ENCODE data around the gene TSR2. TPM values are rescaled to one million over a fixed set of nuclear protein-coding genes. Genes with fewer than 3 reads are reported as not detected.

TSR2 gene
- total RNA-seq, 1 experiment from 2014 or later: 27.9 TPM

- Histone ChIP-seq H3K27ac (ENCODE audit: low read depth, low read length) (no peak overlapping the region), H3K4me1 (ENCODE audit: control insufficient read depth in 1 of 2, insufficient read depth in 2 of 2, low read length in 2 of 2) (no peaks in the 10 kb centered on the region), H3K4me3 (replicated peaks in 1 of 2; ENCODE audit: low read depth in 1 of 2, low read length in 2 of 2) (no peak overlapping the region), H3K9me2 (ENCODE audit: insufficient read depth) (no peaks in the 10 kb centered on the region), H3K9me3 (ENCODE audit: control insufficient read depth in 1 of 2, insufficient read depth in 1 of 2, low read depth in 1 of 2, low read length in 2 of 2) (no peaks in the 10 kb centered on the region), H3K4me2 (ENCODE audit: low read length) (no peak overlapping the region), H3K79me2 (ENCODE audit: insufficient read depth, low read length) (no peaks in the 10 kb centered on the region), H3K36me3 (ENCODE audit: control insufficient read depth in 1 of 2, insufficient read depth in 2 of 2, low read length in 2 of 2) (no peaks in the 10 kb centered on the region; a peak in 1 of 4 replicates), H3K9ac (ENCODE audit: low read length) (no peak overlapping the region), H2AFZ (ENCODE audit: low read depth, low read length, poor library complexity, severe bottlenecking) (no peak overlapping the region), H3K27me3 (ENCODE audit: insufficient read depth, low read length) (no peaks in the 10 kb centered on the region), H4K20me1 (ENCODE audit: insufficient read depth) (no peaks in the 10 kb centered on the region)
- intact Hi-C loops (cut with micrococcal nuclease): loop anchor here (10.0 kb wide), 1 partner anchor 265 kb away; the partner anchor contains the start of gene FAM120C
- ATAC-seq (no peak), DNase-seq (ENCODE audit: low read depth, low spot score) (no peak)
- no peak for TF ChIP-seq SIN3A (IDR thresholded peaks at IDR 0.05; ENCODE audit: low read depth)
- no peak for TF ChIP-seq EZH2phosphoT487 (IDR thresholded peaks at IDR 0.05; ENCODE audit: borderline replicate concordance)
- TF ChIP-seq SRF (IDR thresholded peaks at IDR 0.05; ENCODE audit: low read depth): no peak
- TF ChIP-seq CTCF (IDR thresholded peaks at IDR 0.05 in 2 of 3, conservative IDR thresholded peaks at IDR 0.05 in 1 of 3; ENCODE audit: borderline replicate concordance in 1 of 3, insufficient read depth in 1 of 3, low read depth in 2 of 3, low read length in 2 of 3): no peak
- TF ChIP-seq CEBPB (IDR thresholded peaks at IDR 0.05; ENCODE audit: low read depth): no peak
- no peak for TF ChIP-seq YY1 (IDR thresholded peaks at IDR 0.05; ENCODE audit: extremely low read depth, insufficient replicate concordance, low read depth, low read length)
- TF ChIP-seq CBX3 (IDR thresholded peaks at IDR 0.05; ENCODE audit: low read depth): no peak
- TF ChIP-seq TCF7L2 (IDR thresholded peaks at IDR 0.05; ENCODE audit: borderline replicate concordance, extremely low read depth, insufficient read depth, insufficient read length): no peak
- TF ChIP-seq ZBTB33 (IDR thresholded peaks at IDR 0.05; ENCODE audit: extremely low read depth, insufficient replicate concordance, low read length): no peak
- TF ChIP-seq REST (IDR thresholded peaks at IDR 0.05; ENCODE audit: low read depth): no peak
- no peak for TF ChIP-seq POLR2AphosphoS5 (IDR thresholded peaks at IDR 0.05; ENCODE audit: low read depth, low read length)
- no peak for TF ChIP-seq FOSL1 (IDR thresholded peaks at IDR 0.05; ENCODE audit: low read depth)
- TF ChIP-seq ZNF274 (IDR thresholded peaks at IDR 0.05; ENCODE audit: low read depth, low read length): no peak
- no peak for TF ChIP-seq EGR1 (IDR thresholded peaks at IDR 0.05; ENCODE audit: low read depth)
- no peak for TF ChIP-seq RAD21 (IDR thresholded peaks at IDR 0.05; ENCODE audit: low read depth)
- TF ChIP-seq ELF1 (IDR thresholded peaks at IDR 0.05; ENCODE audit: borderline replicate concordance, low read depth): no peak
- ChIA-PET CTCF (no interaction called here), RAD21 (ENCODE audit: low non-redundant PET in 1 of 2, low total read pairs in 2 of 2, uncharacterized antibody in 2 of 2, unreplicated experiment in 2 of 2) (no interaction called here), POLR2A (no interaction called here)
- BruUV-seq (replicated peaks): no TSS peak
Measured at GRCh38 chrX:54449929-54450328, 9.7 kb downstream of the TSR2 start.

All from HCT116 (cell line).